ENCODE data around the gene DNM3. TPM values are rescaled to one million over a fixed set of nuclear protein-coding genes. Genes with fewer than 3 reads are reported as not detected.

The DNM3 gene
- total RNA-seq, 1 experiment from 2014 or later = 2.7 TPM

- Histone ChIP-seq H3K4me2 (ENCODE audit: insufficient read depth, insufficient read length, low read length) (no peak overlapping the region), H2AFZ (ENCODE audit: low read length) (no peak overlapping the region), H3K4ac (ENCODE audit: low read depth, low read length) (no peak overlapping the region), H2BK15ac (ENCODE audit: low read depth, low read length) (no peak overlapping the region), H3K79me1 (ENCODE audit: insufficient read depth, low read depth, low read length, poor library complexity, severe bottlenecking) (no peaks in the 10 kb centered on the region), H3K9ac (ENCODE audit: extremely low read depth, insufficient read length, low read length) (no peak overlapping the region), H3K9me3 (ENCODE audit: control insufficient read depth, low read depth, low read length) (no peaks in the 10 kb centered on the region), H4K20me1 (ENCODE audit: control insufficient read depth, insufficient read depth, insufficient read length) (no peaks in the 10 kb centered on the region), H3K23me2 (ENCODE audit: insufficient read length, low read depth, low read length, poor library complexity, severe bottlenecking) (no peaks in the 10 kb centered on the region), H4K91ac (ENCODE audit: insufficient read length, low read depth, low read length) (no peak overlapping the region), H2AK5ac (ENCODE audit: insufficient read length, low read length) (no peak overlapping the region), H3K4me1 (ENCODE audit: insufficient read depth, low read length) (0 out of 2 replicates have a peak, but pooled peaks cover 2% of the 10 kb centered on the region), H3K79me2 (ENCODE audit: insufficient read depth, low read length) (no peaks in the 10 kb centered on the region), H3K18ac (ENCODE audit: insufficient read length, low read depth, low read length) (no peak overlapping the region), H4K8ac (replicated peaks; ENCODE audit: insufficient read length, low read depth, low read length) (no peak overlapping the region), H3K56ac (ENCODE audit: insufficient read length, low read depth, low read length) (no peak overlapping the region), H3K23ac (ENCODE audit: insufficient read length, low read depth, low read length) (no peak overlapping the region), H2BK5ac (ENCODE audit: insufficient read length, low read length) (no peak overlapping the region), H3K27me3 (ENCODE audit: insufficient read depth, low read length) (no peaks in the 10 kb centered on the region), H2BK20ac (ENCODE audit: low read depth, low read length, poor library complexity, severe bottlenecking) (no peak overlapping the region), H3K27ac (ENCODE audit: insufficient read length, low read depth, low read length) (no peak overlapping the region), H4K5ac (ENCODE audit: insufficient read length, low read depth, low read length) (no peak overlapping the region), H2BK12ac (ENCODE audit: insufficient read length, low read depth, low read length) (no peak overlapping the region), H3K14ac (ENCODE audit: insufficient read depth, low read length) (no peak overlapping the region), H2BK120ac (ENCODE audit: low read depth, low read length, poor library complexity, severe bottlenecking) (no peak overlapping the region), H3T11ph (ENCODE audit: low read length) (no peak overlapping the region)
- TF ChIP-seq CTCF (conservative IDR thresholded peaks at IDR 0.05) = no peak
- WGBS (ENCODE audit: extremely low coverage, insufficient read length, low lambda C conversion rate) = no CpG with 5 or more reads among the region's 9 CpGs
- no peaks in the 10 kb centered on the region for H3K36me3 Mint-ChIP-seq (ENCODE audit: insufficient read depth in 1 of 3, low read depth in 3 of 3)
- no peaks in the 10 kb centered on the region for H3K9me3 Mint-ChIP-seq
- H3K27me3 Mint-ChIP-seq (ENCODE audit: low read depth) = no peaks in the 10 kb centered on the region
- no peak overlapping the region for H3K27ac Mint-ChIP-seq
- DNase-seq = no peak
- no peak overlapping the region for H3K4me3 Mint-ChIP-seq
- H3K4me1 Mint-ChIP-seq = peaks cover 25 to 27% of the 10 kb centered on the region in 2 experiments
Observed at GRCh38 chr1:171805395-171806115, 35.7 kb upstream of the DNM3 start.
